A549 (cell line): Measurements from ENCODE around the gene GNAS-AS1. TPM values are rescaled to one million over a fixed set of nuclear protein-coding genes. Genes with fewer than 3 reads are reported as not detected.

Experiments used
- ATAC-seq, 2 experiments: fragments of 200-7000 bp in 1 of 2; fragments of >200 bp in 1 of 2; cut with Nextera tagmentation in 1 of 2; cut with Tn5 transposase in 1 of 2; 3 replicates each; pipeline versions ENCODE4 v1.8.0 to v1.9.1; 2018 to 2020; ENCODE audit warnings: mild to moderate bottlenecking in 1 of 2, moderate library complexity in 1 of 2
- CTCF ChIA-PET: fragments of 300-600 bp; sonication (Branson Sonifier 250); formaldehyde crosslinking; extraction: SDS; loops from one replicate; lab custom pipeline; 2021; ENCODE audit warnings: antibody characterized with exemption, inconsistent platforms; lab: Yijun Ruan, JAX
- POLR2A ChIA-PET: fragments of 350-600 bp; formaldehyde crosslinking; extraction: SDS; loops from one replicate; lab custom pipeline; 2021; ENCODE audit warnings: antibody characterized with exemption, inconsistent platforms; lab: Yijun Ruan, JAX
- DNase-seq, 2 experiments: peaks; one replicate each; pipeline versions ENCODE4 v3.0.0 to v3.0.0-alpha.2; 2011 to 2016; ENCODE audit warnings: low read depth in 1 of 2, low spot score in 1 of 2
- FAIRE-seq: peaks from 2 replicates; lab custom pipeline; 2011; peaks lifted over from hg19 to GRCh38; lab: Jason Lieb, UNC
- H3K27ac ChIP-seq, 2 experiments: fragments of >200 bp; sonication (Bioruptor Twin); formaldehyde crosslinking; 3 replicates each; pipeline ENCODE4 v1.5.1; 2016 to 2017
- H3K4me1 ChIP-seq: fragments of >200 bp; sonication (Bioruptor Twin); formaldehyde crosslinking; 3 replicates; pipeline ENCODE4 v1.6.1; 2016
- H3K4me2 ChIP-seq: fragments of >200 bp; sonication (Bioruptor Twin); formaldehyde crosslinking; 3 replicates; pipeline ENCODE4 v1.6.1; 2016
- H3K4me3 ChIP-seq: fragments of >200 bp; sonication (Bioruptor Twin); formaldehyde crosslinking; 3 replicates; pipeline ENCODE4 v1.5.1; 2016
- H3K9me3 ChIP-seq: fragments of >200 bp; sonication (Bioruptor Twin); formaldehyde crosslinking; 3 replicates; pipeline ENCODE4 v1.6.1; 2016
- BHLHE40 ChIP-seq: IDR thresholded peaks from 2 replicates; pipeline ENCODE4 v1.6.1; 2012; ENCODE audit warnings: low read depth, low read length, inconsistent platforms
- CBX2 ChIP-seq: fragments of 200-600 bp; sonication (generic); IDR thresholded peaks from 2 replicates; pipeline ENCODE4 v1.6.1; 2016; ENCODE audit warnings: low read depth, mild to moderate bottlenecking, borderline replicate concordance
- CBX8 ChIP-seq: fragments of 200-600 bp; sonication (generic); IDR thresholded peaks from 2 replicates; pipeline ENCODE4 v1.6.1; 2016
- CHD4 ChIP-seq: fragments of 200-600 bp; sonication (generic); IDR thresholded peaks from 2 replicates; pipeline ENCODE4 v1.6.1; 2016; ENCODE audit warnings: antibody characterized with exemption, mild to moderate bottlenecking, borderline replicate concordance
- EHF ChIP-seq: fragments of 250-450 bp; sonication (Bioruptor Pico); IDR thresholded peaks from 2 replicates; pipeline ENCODE4 v1.5.0; 2020; ENCODE audit warnings: mild to moderate bottlenecking
- ESRRA ChIP-seq: fragments of 150-350 bp; IDR thresholded peaks from 2 replicates; pipeline ENCODE4 v1.6.1; 2014; ENCODE audit warnings: mild to moderate bottlenecking, low read length, borderline replicate concordance
- FOXS1 ChIP-seq: fragments of 250-450 bp; sonication (Bioruptor Pico); IDR thresholded peaks from 2 replicates; pipeline ENCODE4 v1.5.0; 2020; ENCODE audit warnings: mild to moderate bottlenecking, moderate library complexity
- HEYL ChIP-seq: fragments of 250-450 bp; sonication (Bioruptor Pico); IDR thresholded peaks from 2 replicates; pipeline ENCODE4 v1.8.0; 2021; ENCODE audit warnings: mild to moderate bottlenecking, moderate library complexity
- HOXA7 ChIP-seq: fragments of 250-450 bp; sonication (Bioruptor Pico); IDR thresholded peaks from 2 replicates; pipeline ENCODE4 v1.5.0; 2020; ENCODE audit warnings: mild to moderate bottlenecking, moderate library complexity
- HOXB13 ChIP-seq: fragments of 250-450 bp; sonication (Bioruptor Pico); IDR thresholded peaks from 2 replicates; pipeline ENCODE4 v1.5.0; 2020; ENCODE audit warnings: low read depth, mild to moderate bottlenecking, moderate library complexity
- KDM5A ChIP-seq: fragments of 200-600 bp; sonication (generic); IDR thresholded peaks from 2 replicates; pipeline ENCODE4 v1.6.1; 2016; ENCODE audit warnings: antibody characterized with exemption, mild to moderate bottlenecking
- MAZ ChIP-seq: fragments of 150-350 bp; IDR thresholded peaks from 2 replicates; pipeline ENCODE4 v1.6.1; 2014; ENCODE audit warnings: antibody characterized with exemption, low read depth, low read length, borderline replicate concordance
- NFE2L2 ChIP-seq: fragments of 150-350 bp; conservative IDR thresholded peaks from 2 replicates; pipeline ENCODE4 v1.6.1; 2014; ENCODE audit warnings: low read length
- NPAS2 ChIP-seq: fragments of 250-450 bp; sonication (Bioruptor Pico); IDR thresholded peaks from 2 replicates; pipeline ENCODE4 v1.8.0; 2022; ENCODE audit warnings: mild to moderate bottlenecking, moderate library complexity, borderline replicate concordance
- RAD21 ChIP-seq, 2 experiments: fragments of >200 bp in 1 of 2; sonication (Bioruptor Twin) in 1 of 2; formaldehyde crosslinking in 1 of 2; IDR thresholded peaks in 1 of 2; conservative IDR thresholded peaks in 1 of 2; 2 replicates in 1 of 2; 3 replicates in 1 of 2; pipeline ENCODE4 v1.6.1; 2012 to 2018; ENCODE audit warnings: inconsistent platforms in 1 of 2
- RARB ChIP-seq: fragments of 250-450 bp; sonication (Bioruptor Pico); IDR thresholded peaks from 2 replicates; pipeline ENCODE4 v1.8.0; 2021; ENCODE audit warnings: mild to moderate bottlenecking, moderate library complexity
- RCOR1 ChIP-seq: fragments of 150-350 bp; IDR thresholded peaks from 2 replicates; pipeline ENCODE4 v1.6.1; 2014; ENCODE audit warnings: antibody characterized with exemption, low read length, low read depth
- RFX5 ChIP-seq: fragments of 450-650 bp; IDR thresholded peaks from 2 replicates; pipeline ENCODE4 v1.7.1; 2014; ENCODE audit warnings: antibody characterized with exemption, mild to moderate bottlenecking, moderate library complexity
- SMC3 ChIP-seq: fragments of >200 bp; sonication (Bioruptor Twin); formaldehyde crosslinking; IDR thresholded peaks from 3 replicates; pipeline ENCODE4 v1.6.1; 2018; ENCODE audit warnings: inconsistent platforms
- SREBF2 ChIP-seq: fragments of 450-650 bp; IDR thresholded peaks from 2 replicates; pipeline ENCODE4 v1.6.1; 2014; ENCODE audit warnings: mild to moderate bottlenecking, moderate library complexity
- TP53 ChIP-seq: fragments of 250-450 bp; sonication (Bioruptor Pico); IDR thresholded peaks from 2 replicates; pipeline ENCODE4 v1.5.0; 2021; ENCODE audit warnings: mild to moderate bottlenecking, moderate library complexity
- ZC3H11A ChIP-seq: fragments of 450-650 bp; IDR thresholded peaks from 2 replicates; pipeline ENCODE4 v1.6.1; 2014; ENCODE audit warnings: antibody characterized with exemption, mild to moderate bottlenecking
- ZNF302 ChIP-seq: fragments of 250-450 bp; sonication (Bioruptor Pico); IDR thresholded peaks from 2 replicates; pipeline ENCODE4 v1.9.0; 2021; ENCODE audit warnings: inconsistent platforms, mild to moderate bottlenecking, moderate library complexity
- ZSCAN20 ChIP-seq: fragments of 250-450 bp; sonication (Bioruptor Pico); IDR thresholded peaks from 2 replicates; pipeline ENCODE4 v1.8.0; 2022; ENCODE audit warnings: mild to moderate bottlenecking, moderate library complexity
- WGBS: methylation state at CpG from one replicate; pipeline ENCODE4 v1.1.6; 2017; ENCODE audit errors: missing lambda C conversion rate; 5-methylcytosine and 5-hydroxymethylcytosine counted together
- polyA plus RNA-seq, 4 experiments: library from polyadenylated mRNA; depleted of rRNA in 3 of 4; stranded (reverse); fragments of >200 nt; fragmentation: RNase III in 1 of 4; extraction: RNeasy Plus Mini Kit Qiagen cat#74134 plus additional on column Dnase treatment in 1 of 4; gene quantifications; 2 replicates in 3 of 4; 3 replicates in 1 of 4; pipeline ENCODE4 v1.2.3, GENCODE V29; 2011 to 2017
- TF ChIP-seq, protein P1 (sequence below): fragments of 250-450 bp; sonication (Bioruptor Pico); IDR thresholded peaks from 2 replicates; pipeline ENCODE4 v1.5.0; 2021; ENCODE audit warnings: mild to moderate bottlenecking, moderate library complexity, borderline replicate concordance
- TF ChIP-seq, protein P2 (sequence below): fragments of 450-650 bp; IDR thresholded peaks from 2 replicates; pipeline ENCODE4 v1.6.1; 2014; ENCODE audit warnings: antibody characterized with exemption
- TF ChIP-seq, protein P3 (sequence below): fragments of >200 bp; sonication (Bioruptor Twin); formaldehyde crosslinking; IDR thresholded peaks from 3 replicates; pipeline ENCODE4 v1.6.1; 2016
- TF ChIP-seq, protein P4 (sequence below): IDR thresholded peaks from 2 replicates; pipeline ENCODE4 v1.6.1; 2012
- TF ChIP-seq, protein P5 (sequence below): IDR thresholded peaks from 2 replicates; pipeline ENCODE4 v1.6.1; 2012

GNAS-AS1 gene
- polyA plus RNA-seq, 2 of the 4 experiments (the other 2 are of a cell fraction) = not detected

DNA sequence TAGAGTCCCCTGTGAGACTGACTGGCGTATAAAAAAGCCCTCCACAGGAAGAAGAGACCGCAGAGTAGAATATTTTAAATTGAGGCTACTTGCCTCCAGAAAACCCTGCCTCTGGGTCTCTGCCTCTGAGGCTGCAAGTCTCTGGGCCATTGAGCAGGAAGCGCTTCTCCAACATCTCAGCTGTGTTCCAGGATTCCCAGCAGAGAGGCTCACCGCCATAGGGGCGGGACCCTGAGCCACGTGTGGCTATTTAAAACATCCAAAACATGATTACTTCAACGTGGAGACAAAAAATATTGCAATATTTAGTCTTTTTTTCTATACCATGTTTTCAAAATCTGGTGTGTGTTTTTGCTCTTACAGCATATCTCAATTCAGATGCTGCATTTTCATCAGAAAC, 59.4 kb downstream of the GNAS-AS1 start:
- Histone ChIP-seq H3K4me3 (no peak overlapping the region), H3K27ac (no peak overlapping the region), H3K4me2 (no peak overlapping the region), H3K4me1 (no peaks in the 10 kb centered on the region), H3K9me3 (no peaks in the 10 kb centered on the region)
- POLR2A ChIA-PET = no interaction called here
- WGBS = 17% methylated on average over 7 of the region's 7 CpGs
- no peak for ATAC-seq
- no peak for TF ChIP-seq RFX5
- TF ChIP-seq NPAS2 (CRISPR knock-in tag) = no peak
- TF ChIP-seq, protein P1, sequence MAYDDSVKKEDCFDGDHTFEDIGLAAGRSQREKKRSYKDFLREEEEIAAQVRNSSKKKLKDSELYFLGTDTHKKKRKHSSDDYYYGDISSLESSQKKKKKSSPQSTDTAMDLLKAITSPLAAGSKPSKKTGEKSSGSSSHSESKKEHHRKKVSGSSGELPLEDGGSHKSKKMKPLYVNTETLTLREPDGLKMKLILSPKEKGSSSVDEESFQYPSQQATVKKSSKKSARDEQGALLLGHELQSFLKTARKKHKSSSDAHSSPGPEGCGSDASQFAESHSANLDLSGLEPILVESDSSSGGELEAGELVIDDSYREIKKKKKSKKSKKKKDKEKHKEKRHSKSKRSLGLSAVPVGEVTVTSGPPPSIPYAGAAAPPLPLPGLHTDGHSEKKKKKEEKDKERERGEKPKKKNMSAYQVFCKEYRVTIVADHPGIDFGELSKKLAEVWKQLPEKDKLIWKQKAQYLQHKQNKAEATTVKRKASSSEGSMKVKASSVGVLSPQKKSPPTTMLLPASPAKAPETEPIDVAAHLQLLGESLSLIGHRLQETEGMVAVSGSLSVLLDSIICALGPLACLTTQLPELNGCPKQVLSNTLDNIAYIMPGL = no peak
- no peak for TF ChIP-seq SREBF2
- FAIRE-seq = no peak
- DNase-seq = no peak
- CTCF ChIA-PET = no interaction called here

DNA sequence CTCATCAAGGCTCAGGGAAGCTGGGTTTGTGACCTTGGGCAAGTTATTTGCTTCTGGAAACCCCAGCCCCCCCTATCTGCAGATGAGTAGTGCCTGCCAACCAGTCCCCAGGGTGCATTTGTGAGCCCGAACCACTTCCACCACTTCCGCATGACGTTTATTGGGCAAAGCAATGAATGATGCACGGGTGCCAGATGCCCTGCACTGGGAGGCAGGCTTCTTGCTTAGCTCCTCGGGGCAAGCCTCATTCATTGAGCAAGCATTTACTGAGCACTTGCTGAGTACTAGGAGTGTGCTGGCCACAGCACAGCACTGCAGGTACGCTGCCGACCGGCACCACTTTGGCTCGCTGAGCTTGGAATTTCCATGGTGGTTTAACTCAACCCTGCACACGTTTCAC, 60.2 kb downstream of the GNAS-AS1 start:
- 51% methylated on average over 10 of the region's 10 CpGs for WGBS
- CTCF ChIA-PET = interaction anchor here (0.6 to 1.3 kb wide), 2 partner anchors 15 to 343 kb away, joined by 3 read pairs; no protein-coding TSS in a partner anchor

DNA sequence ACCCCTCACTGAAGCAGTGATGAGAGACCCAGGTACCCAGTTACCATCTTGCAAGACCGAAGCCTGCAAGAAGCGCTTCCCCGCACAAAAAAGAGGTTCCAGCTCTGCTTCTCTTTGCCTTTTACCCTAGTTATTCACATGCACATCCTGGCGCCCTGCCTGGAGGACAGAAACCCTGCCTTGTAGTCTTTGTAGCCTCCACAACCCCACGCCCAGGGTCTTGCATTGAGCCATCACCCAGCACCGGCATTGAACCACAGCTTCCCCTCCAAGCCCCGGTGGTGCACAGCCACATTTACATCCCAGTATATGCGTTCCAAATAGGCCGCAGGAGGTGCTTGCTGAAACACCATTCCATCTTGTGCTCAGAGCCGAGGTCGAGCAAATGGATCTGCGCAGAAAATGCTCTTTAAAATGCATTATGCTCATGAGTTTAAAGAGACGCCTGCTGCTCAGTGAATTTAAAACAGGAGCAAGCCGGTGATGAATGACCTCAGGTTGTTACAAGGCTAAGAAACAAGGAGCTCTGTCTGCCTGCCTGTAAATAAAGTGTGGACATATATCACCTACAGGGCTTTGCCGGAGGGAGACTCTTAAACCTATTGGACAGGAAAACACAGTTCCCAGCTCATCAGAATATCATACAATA, 61.7 kb downstream of the GNAS-AS1 start:
- ATAC-seq (no peak), DNase-seq (no peak), FAIRE-seq (no peak)
- ChIA-PET CTCF (interaction anchor here (1.3 to 1.5 kb wide), 2 partner anchors 12 to 16 kb away, joined by 3 to 4 read pairs; no protein-coding TSS in a partner anchor), POLR2A (no interaction called here)
- TF ChIP-seq KDM5A (no peak), SMC3 (no peak), RARB (CRISPR knock-in tag) (no peak), HEYL (CRISPR knock-in tag) (no peak), TP53 (CRISPR knock-in tag) (no peak), HOXA7 (CRISPR knock-in tag) (no peak)
- TF ChIP-seq, protein P2, sequence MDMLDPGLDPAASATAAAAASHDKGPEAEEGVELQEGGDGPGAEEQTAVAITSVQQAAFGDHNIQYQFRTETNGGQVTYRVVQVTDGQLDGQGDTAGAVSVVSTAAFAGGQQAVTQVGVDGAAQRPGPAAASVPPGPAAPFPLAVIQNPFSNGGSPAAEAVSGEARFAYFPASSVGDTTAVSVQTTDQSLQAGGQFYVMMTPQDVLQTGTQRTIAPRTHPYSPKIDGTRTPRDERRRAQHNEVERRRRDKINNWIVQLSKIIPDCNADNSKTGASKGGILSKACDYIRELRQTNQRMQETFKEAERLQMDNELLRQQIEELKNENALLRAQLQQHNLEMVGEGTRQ = no peak
- TF ChIP-seq, protein P3, sequence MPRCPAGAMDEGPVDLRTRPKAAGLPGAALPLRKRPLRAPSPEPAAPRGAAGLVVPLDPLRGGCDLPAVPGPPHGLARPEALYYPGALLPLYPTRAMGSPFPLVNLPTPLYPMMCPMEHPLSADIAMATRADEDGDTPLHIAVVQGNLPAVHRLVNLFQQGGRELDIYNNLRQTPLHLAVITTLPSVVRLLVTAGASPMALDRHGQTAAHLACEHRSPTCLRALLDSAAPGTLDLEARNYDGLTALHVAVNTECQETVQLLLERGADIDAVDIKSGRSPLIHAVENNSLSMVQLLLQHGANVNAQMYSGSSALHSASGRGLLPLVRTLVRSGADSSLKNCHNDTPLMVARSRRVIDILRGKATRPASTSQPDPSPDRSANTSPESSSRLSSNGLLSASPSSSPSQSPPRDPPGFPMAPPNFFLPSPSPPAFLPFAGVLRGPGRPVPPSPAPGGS = no peak
- TF ChIP-seq, protein P4, sequence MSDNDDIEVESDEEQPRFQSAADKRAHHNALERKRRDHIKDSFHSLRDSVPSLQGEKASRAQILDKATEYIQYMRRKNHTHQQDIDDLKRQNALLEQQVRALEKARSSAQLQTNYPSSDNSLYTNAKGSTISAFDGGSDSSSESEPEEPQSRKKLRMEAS = no peak
- H3K4me1 ChIP-seq = no peaks in the 10 kb centered on the region
- 55% methylated on average over 12 of the region's 15 CpGs for WGBS
- H3K9me3 ChIP-seq = no peaks in the 10 kb centered on the region
- no peak overlapping the region for H3K27ac ChIP-seq
- no peak overlapping the region for H3K4me3 ChIP-seq
- no peak overlapping the region for H3K4me2 ChIP-seq

More for the DNA sequence above, 60.2 kb downstream of the GNAS-AS1 start:
- Histone ChIP-seq H3K4me2 (no peak overlapping the region), H3K27ac (no peak overlapping the region), H3K9me3 (no peaks in the 10 kb centered on the region), H3K4me1 (no peaks in the 10 kb centered on the region), H3K4me3 (no peak overlapping the region)
- POLR2A ChIA-PET = no interaction called here
- TF ChIP-seq ZNF302 (no peak), CBX2 (no peak), KDM5A (no peak), TP53 (CRISPR knock-in tag) (no peak), MAZ (no peak), ESRRA (no peak), HOXB13 (CRISPR knock-in tag) (no peak), ZC3H11A (no peak), CBX8 (no peak), NFE2L2 (no peak), RCOR1 (no peak), EHF (CRISPR knock-in tag) (no peak), ZSCAN20 (CRISPR knock-in tag) (no peak), FOXS1 (CRISPR knock-in tag) (no peak), RAD21 (conservative IDR thresholded peaks at IDR 0.05 in 1 of 2, IDR thresholded peaks at IDR 0.05 in 1 of 2) (no peak), BHLHE40 (no peak), CHD4 (no peak)
- TF ChIP-seq, protein P3 = no peak
- TF ChIP-seq, protein P5, sequence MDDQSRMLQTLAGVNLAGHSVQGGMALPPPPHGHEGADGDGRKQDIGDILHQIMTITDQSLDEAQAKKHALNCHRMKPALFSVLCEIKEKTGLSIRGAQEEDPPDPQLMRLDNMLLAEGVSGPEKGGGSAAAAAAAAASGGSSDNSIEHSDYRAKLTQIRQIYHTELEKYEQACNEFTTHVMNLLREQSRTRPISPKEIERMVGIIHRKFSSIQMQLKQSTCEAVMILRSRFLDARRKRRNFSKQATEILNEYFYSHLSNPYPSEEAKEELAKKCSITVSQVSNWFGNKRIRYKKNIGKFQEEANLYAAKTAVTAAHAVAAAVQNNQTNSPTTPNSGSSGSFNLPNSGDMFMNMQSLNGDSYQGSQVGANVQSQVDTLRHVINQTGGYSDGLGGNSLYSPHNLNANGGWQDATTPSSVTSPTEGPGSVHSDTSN = no peak
- FAIRE-seq = no peak
- no peak for ATAC-seq
- DNase-seq = no peak
